T-cell (primary cell): ENCODE measurements around the gene SCGB1C2. TPM values are rescaled to one million over a fixed set of nuclear protein-coding genes. Genes with fewer than 3 reads are reported as not detected.
A peak's percentile ranks its signal among the peaks of the same experiment; 100 is the strongest.
"Not testable (repeated sequence)": the region's sequence is repeated elsewhere in the genome, so short reads cannot be mapped to it uniquely, and the experiment has no call there.

Experiments
- ATAC-seq, 4 experiments: fragments of 200-7000 bp in 3 of 4; fragments of 150-1000 bp in 1 of 4; cut with Tn5 transposase; replicated peaks in 1 of 4; 1 replicate in 3 of 4; 2 replicates in 1 of 4; pipeline ENCODE4 v1.10.0; 2021; ENCODE audit warnings: moderate library complexity in 3 of 4, mild to moderate bottlenecking in 2 of 4, moderate number of reproducible peaks in 1 of 4
- CTCF ChIA-PET, 2 donors: fragments of 300-600 bp; sonication (Branson Sonifier 250); formaldehyde crosslinking; loops; one replicate each; lab custom pipeline; 2022; ENCODE audit warnings: antibody characterized with exemption in 2 of 2; lab: Charles Lee
- POLR2A ChIA-PET, 2 donors: fragments of 300-600 bp; sonication (Branson Sonifier 250); formaldehyde crosslinking; loops; one replicate each; lab custom pipeline; 2022; ENCODE audit warnings: antibody characterized with exemption in 2 of 2; lab: Charles Lee
- DNase-seq, 35 experiments: peaks; one replicate each; pipeline versions ENCODE4 v3.0.0 to v3.0.0-alpha.2; 2013 to 2023
- H3K27ac ChIP-seq: one replicate; pipeline ENCODE4 v1.5.1; 2013; ENCODE audit warnings: low read length
- H3K27me3 ChIP-seq, 2 experiments: replicated peaks in 1 of 2; 1 replicate in 1 of 2; 2 replicates in 1 of 2; pipeline versions ENCODE4 v1.6.1 to v1.7.0; 2013; ENCODE audit warnings: low read length in 1 of 2, mixed read lengths in 1 of 2; ENCODE audit not compliant: control insufficient read depth in 2 of 2, insufficient read depth in 2 of 2; ENCODE audit errors: extremely low read depth in 1 of 2
- H3K36me3 ChIP-seq, 2 donors: 1 replicate in 1 of 2; 2 replicates in 1 of 2; pipeline versions ENCODE4 v1.6.1 to v1.7.0; 2013; ENCODE audit warnings: low read length in 1 of 2; ENCODE audit not compliant: control insufficient read depth in 2 of 2, insufficient read depth in 1 of 2; ENCODE audit errors: extremely low read depth in 1 of 2
- H3K4me1 ChIP-seq, 2 experiments: 1 replicate in 1 of 2; 2 replicates in 1 of 2; pipeline versions ENCODE4 v1.6.1 to v1.7.0; 2013; ENCODE audit warnings: low read length in 2 of 2, mixed read lengths in 1 of 2; ENCODE audit not compliant: insufficient read depth in 2 of 2, control insufficient read depth in 1 of 2; ENCODE audit errors: extremely low read depth in 1 of 2
- H3K4me3 ChIP-seq, 2 donors: 1 replicate in 1 of 2; 2 replicates in 1 of 2; pipeline versions ENCODE4 v1.5.1 to v1.7.0; 2013; ENCODE audit warnings: mild to moderate bottlenecking in 2 of 2, low read length in 1 of 2, moderate library complexity in 1 of 2; ENCODE audit not compliant: control insufficient read depth in 1 of 2; ENCODE audit errors: extremely low read depth in 1 of 2
- H3K9me3 ChIP-seq: 2 replicates; pipeline ENCODE4 v1.7.0; 2013
- H3K27ac Mint-ChIP-seq, 2 donors: one replicate each; pipeline ENCODE4 v1.8.0; 2020 to 2021; ENCODE audit warnings: mild to moderate bottlenecking in 2 of 2, mixed read lengths in 2 of 2
- H3K27me3 Mint-ChIP-seq, 2 donors: one replicate each; pipeline ENCODE4 v1.8.0; 2021 to 2022; ENCODE audit warnings: mixed read lengths in 2 of 2
- H3K36me3 Mint-ChIP-seq: one replicate; pipeline ENCODE4 v1.8.0; 2021; ENCODE audit warnings: mixed read lengths
- H3K4me1 Mint-ChIP-seq, 3 donors: one replicate each; pipeline ENCODE4 v1.8.0; 2020 to 2022; ENCODE audit warnings: mixed read lengths in 3 of 3, mild to moderate bottlenecking in 1 of 3
- H3K4me3 Mint-ChIP-seq, 3 donors: one replicate each; pipeline ENCODE4 v1.8.0; 2020 to 2022; ENCODE audit warnings: mild to moderate bottlenecking in 3 of 3, mixed read lengths in 3 of 3, moderate library complexity in 3 of 3
- H3K9me3 Mint-ChIP-seq, 3 donors: one replicate each; pipeline ENCODE4 v1.8.0; 2020 to 2022; ENCODE audit warnings: mixed read lengths in 3 of 3
- WGBS: methylation state at CpG from one replicate; pipeline ENCODE4 v1.1.5; 2013; ENCODE audit warnings: missing lambda C conversion rate; ENCODE audit not compliant: insufficient coverage; 5-methylcytosine and 5-hydroxymethylcytosine counted together
- total RNA-seq, 35 experiments: library from RNA in 6 of 35; stranded (reverse) in 6 of 35; fragments of 120-200 nt in 1 of 35; gene quantifications; one replicate each; pipeline versions ENCODE4 v1.2.1 to v1.2.4 and lab custom pipeline; 2013 to 2026

Gene SCGB1C2
- total RNA-seq, result not detected
- total RNA-seq (2013), result not detected
- 0 reads per million in 29 experiments for total RNA-seq (lab: John Stamatoyannopoulos, UW)

DNA sequence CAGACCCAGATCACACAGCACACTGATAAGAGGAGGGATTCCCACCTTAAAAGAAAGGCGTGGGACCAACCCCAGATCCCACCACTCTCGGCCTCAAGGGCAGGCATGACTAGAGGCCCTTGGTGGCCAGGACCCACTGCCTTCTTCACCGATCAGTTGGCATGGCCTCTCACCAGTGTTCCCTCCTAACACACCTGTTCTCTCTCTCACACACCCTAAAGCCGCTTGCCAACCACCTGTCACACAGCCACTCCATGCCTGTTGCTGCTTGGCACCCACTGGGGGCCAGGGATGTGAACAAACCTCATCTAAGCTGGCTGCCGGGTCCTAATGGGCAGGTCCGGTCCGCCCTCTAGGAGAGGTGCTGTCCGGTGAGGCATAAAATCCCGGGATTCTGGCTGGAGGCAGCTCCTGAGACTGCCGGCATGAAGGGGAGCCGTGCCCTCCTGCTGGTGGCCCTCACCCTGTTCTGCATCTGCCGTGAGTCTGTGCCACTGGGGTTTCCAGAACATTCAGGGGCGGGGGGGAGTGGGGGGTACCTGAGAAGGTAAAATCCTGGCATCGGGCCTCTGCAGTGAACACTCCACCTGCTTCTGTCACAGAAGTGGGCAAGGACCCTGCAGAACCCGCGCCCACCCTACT lies at the start of gene SCGB1C2:
TSS of gene SCGB1C2 (plus strand) at position 404 of the 642 bp plus-strand sequence. CDS start at position 426, 22 bp downstream.
- CTCF ChIA-PET, H3K9me3 Mint-ChIP-seq, H3K4me1 ChIP-seq, DNase-seq, H3K27me3 Mint-ChIP-seq, H3K27ac ChIP-seq, H3K4me3 ChIP-seq, H3K4me1 Mint-ChIP-seq, ATAC-seq, H3K9me3 ChIP-seq, POLR2A ChIA-PET, H3K36me3 Mint-ChIP-seq, H3K36me3 ChIP-seq, H3K27me3 ChIP-seq: not testable (repeated sequence)
- peak within 1 kb of the TSS in 2 of 3 donors; percentile 5 to 28 for H3K4me3 Mint-ChIP-seq
- WGBS, result no CpG with 5 or more reads among the region's 16 CpGs
- H3K27ac Mint-ChIP-seq, result peak within 1 kb of the TSS in 1 of 2 donors; percentile 34

DNA sequence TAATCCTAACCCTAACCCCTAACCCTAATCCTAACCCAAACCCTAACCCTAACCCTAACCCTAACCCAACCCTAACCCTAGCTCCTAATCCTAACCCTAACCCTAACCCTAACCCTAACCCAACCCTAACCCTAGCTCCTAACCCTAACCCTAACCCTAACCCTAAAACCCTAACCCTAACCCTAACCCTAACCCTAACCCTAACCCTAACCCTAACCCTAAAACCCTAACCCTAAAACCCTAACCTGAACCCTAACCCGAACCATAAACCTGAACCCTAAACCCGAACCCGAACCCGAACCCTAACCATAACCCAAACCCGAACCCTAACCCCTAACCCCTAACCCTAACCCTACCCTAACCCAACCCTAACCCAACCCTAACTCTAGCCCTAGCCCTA lies 24.3 kb upstream of the SCGB1C2 start:
- ATAC-seq, H3K27ac Mint-ChIP-seq, H3K4me1 ChIP-seq, H3K4me3 Mint-ChIP-seq, H3K4me3 ChIP-seq, H3K9me3 Mint-ChIP-seq, H3K9me3 ChIP-seq, H3K36me3 Mint-ChIP-seq, H3K4me1 Mint-ChIP-seq, H3K27me3 Mint-ChIP-seq, H3K27ac ChIP-seq, CTCF ChIA-PET, POLR2A ChIA-PET, H3K27me3 ChIP-seq, H3K36me3 ChIP-seq: not testable (repeated sequence)
- no CpG with 5 or more reads among the region's 5 CpGs for WGBS
- peak in 1 of 35 experiments; percentile 40 for DNase-seq

DNA sequence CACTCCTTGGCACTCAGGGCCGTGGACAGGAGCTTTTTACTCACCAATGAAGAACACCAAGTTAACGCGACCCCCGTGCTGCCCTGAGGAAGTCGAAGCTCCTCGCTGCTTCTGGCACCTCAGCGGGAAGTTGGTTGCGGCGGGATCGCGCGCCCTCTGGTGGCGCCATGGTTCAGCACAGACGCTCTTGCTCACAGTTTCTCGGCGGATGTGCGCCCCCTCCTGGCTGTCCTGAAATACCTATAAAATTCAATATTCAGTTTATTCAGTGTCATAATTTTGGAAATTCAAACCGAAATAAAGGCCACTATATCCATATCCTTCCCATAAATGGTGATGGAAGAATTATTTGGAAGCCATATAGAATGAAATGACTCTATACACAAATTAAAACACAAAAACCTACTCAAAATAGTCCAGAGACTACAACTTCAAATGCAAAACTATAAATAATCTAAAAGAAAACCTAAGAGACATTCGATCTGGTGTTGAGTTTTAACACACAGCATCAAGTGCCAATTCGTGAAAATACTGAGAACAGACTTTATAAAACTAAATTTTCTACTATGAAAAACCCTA lies 18.9 kb upstream of the SCGB1C2 start:
- H3K4me3 Mint-ChIP-seq, H3K27me3 ChIP-seq, H3K36me3 ChIP-seq, H3K4me1 Mint-ChIP-seq, H3K4me3 ChIP-seq, H3K27ac Mint-ChIP-seq, ATAC-seq, H3K27me3 Mint-ChIP-seq, H3K36me3 Mint-ChIP-seq, CTCF ChIA-PET, H3K9me3 ChIP-seq, H3K9me3 Mint-ChIP-seq, H3K27ac ChIP-seq, POLR2A ChIA-PET, H3K4me1 ChIP-seq: not testable (repeated sequence)
- WGBS, result no CpG with 5 or more reads among the region's 20 CpGs
- DNase-seq, result peak in 12 of 35 experiments; percentile 36 to 84 (median 57)

DNA sequence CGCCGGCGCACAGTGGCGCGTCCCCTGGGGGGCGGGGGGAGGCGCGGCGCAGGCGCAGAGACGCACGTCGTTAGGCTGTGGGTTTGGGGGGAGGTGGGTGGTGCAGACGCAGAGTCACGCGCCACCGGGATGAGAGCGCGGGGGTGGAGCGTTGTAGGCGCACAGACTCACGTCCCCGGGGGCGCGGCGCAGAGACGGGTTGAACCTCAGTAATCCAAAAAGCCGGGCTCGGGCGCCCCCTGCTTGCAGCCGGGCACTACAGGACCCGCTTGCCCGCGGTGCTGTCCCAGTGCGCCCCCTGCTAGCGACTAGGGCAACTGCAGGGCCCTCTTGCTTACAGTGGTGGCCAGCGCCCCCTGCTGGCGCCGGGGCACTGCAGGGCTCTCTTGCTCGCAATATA lies 3.4 kb upstream of the SCGB1C2 start:
- DNase-seq, H3K27me3 Mint-ChIP-seq, H3K36me3 Mint-ChIP-seq, H3K36me3 ChIP-seq, H3K4me1 Mint-ChIP-seq, H3K27me3 ChIP-seq, H3K4me3 ChIP-seq, H3K27ac ChIP-seq, H3K27ac Mint-ChIP-seq, H3K4me1 ChIP-seq, ATAC-seq, H3K9me3 ChIP-seq, CTCF ChIA-PET, POLR2A ChIA-PET, H3K9me3 Mint-ChIP-seq, H3K4me3 Mint-ChIP-seq: not testable (repeated sequence)
- WGBS, result no CpG with 5 or more reads among the region's 40 CpGs

DNA sequence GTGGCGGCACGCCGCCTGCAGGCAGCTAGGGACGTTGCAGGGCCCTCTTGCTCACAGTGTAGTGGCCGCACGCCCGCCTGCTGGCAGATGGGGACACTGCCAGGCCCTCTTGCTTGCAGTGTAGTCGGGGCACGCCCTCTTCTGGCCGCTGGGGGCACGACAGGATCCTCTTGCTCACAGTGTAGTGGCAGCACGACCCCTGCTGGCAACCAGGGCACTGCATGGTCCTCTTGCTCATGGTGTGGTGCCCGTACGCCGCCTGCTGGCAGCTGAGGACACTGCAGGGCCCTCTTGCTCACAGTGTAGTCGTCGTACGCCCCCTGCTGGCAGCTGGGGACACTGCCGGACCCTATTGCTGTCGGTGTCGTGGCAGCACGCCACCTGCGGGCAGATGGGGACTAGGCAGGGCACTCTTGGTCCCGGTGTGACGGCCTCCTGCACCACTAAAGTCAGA lies 3.0 kb upstream of the SCGB1C2 start:
- H3K4me1 Mint-ChIP-seq, H3K27ac Mint-ChIP-seq, H3K4me1 ChIP-seq, H3K9me3 ChIP-seq, H3K4me3 Mint-ChIP-seq, H3K9me3 Mint-ChIP-seq, POLR2A ChIA-PET, H3K36me3 Mint-ChIP-seq, H3K36me3 ChIP-seq, H3K27ac ChIP-seq, H3K27me3 ChIP-seq, H3K27me3 Mint-ChIP-seq, CTCF ChIA-PET, H3K4me3 ChIP-seq: not testable (repeated sequence)
- no CpG with 5 or more reads among the region's 25 CpGs for WGBS
- ATAC-seq (peak; percentile 33 to 55 (median 40)), DNase-seq (peak in 18 of 35 experiments; percentile 10 to 63 (median 42))

DNA sequence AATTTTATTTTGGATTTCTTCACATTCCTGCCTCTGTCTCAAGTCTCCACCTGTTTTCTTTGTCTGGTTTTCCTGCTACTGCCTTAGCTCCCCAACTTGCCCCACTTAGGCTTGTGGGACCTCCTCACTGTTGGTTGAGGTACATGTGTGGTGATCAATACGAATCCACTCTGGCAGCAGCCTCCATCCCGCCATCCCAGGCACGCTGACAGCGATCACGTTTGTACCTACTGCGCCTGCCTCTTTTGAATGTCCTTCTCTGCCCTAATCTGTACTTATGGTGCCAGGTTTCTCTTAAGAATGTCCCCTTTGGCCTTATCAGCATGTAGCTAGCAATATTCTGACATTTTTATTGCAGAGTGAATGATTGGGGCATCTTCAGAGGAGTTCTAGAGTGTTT lies 2.3 kb upstream of the SCGB1C2 start:
- H3K4me1 Mint-ChIP-seq, result not testable (repeated sequence)

More for the DNA sequence above, 2.3 kb upstream of the SCGB1C2 start:
- CTCF ChIA-PET, H3K27me3 ChIP-seq, H3K4me3 Mint-ChIP-seq, H3K36me3 ChIP-seq, H3K36me3 Mint-ChIP-seq, H3K27ac ChIP-seq, POLR2A ChIA-PET, ATAC-seq, H3K27ac Mint-ChIP-seq, H3K4me3 ChIP-seq, H3K4me1 ChIP-seq, H3K9me3 ChIP-seq, H3K9me3 Mint-ChIP-seq, H3K27me3 Mint-ChIP-seq: not testable (repeated sequence)
- peak in 1 of 35 experiments; percentile 3 for DNase-seq
- WGBS, result no CpG with 5 or more reads among the region's 6 CpGs
